K562 (cell line): ENCODE data around the gene RALGPS1. TPM values are rescaled to one million over a fixed set of nuclear protein-coding genes. Genes with fewer than 3 reads are reported as not detected.

Experiments used
- ATAC-seq: fragments of 200-7000 bp; cut with Tn5 transposase; 3 replicates; pipeline ENCODE4 v1.9.1; 2020; ENCODE audit warnings: moderate library complexity
- BruUV-seq: library from RNA; stranded (reverse); fragments of 400-500 nt; replicated peaks from 2 replicates; lab custom pipeline; 2021; lab: Mats Ljungman, UMichigan
- CTCF ChIA-PET: fragments of 300-600 bp; formaldehyde crosslinking; extraction: SDS; loops from one replicate; lab custom pipeline; 2021; ENCODE audit warnings: low intra/inter-chr PET ratio; lab: Yijun Ruan, JAX
- POLR2A ChIA-PET: fragments of 300-600, 350-650 bp; sonication (Branson Sonifier 250); formaldehyde crosslinking; extraction: SDS; loops from one replicate; lab custom pipeline; 2021; ENCODE audit warnings: antibody characterized with exemption, inconsistent platforms; lab: Yijun Ruan, JAX
- DNase-seq, 4 experiments: peaks; one replicate each; pipeline versions ENCODE4 v3.0.0 to v3.0.0-alpha.2; 2011 to 2018; ENCODE audit warnings: low spot score in 3 of 4, mixed read lengths in 3 of 4; ENCODE audit errors: extremely low read depth in 1 of 4
- FAIRE-seq: peaks from 2 replicates; lab custom pipeline; 2011; peaks lifted over from hg19 to GRCh38; lab: Jason Lieb, UNC
- H2AFZ ChIP-seq: 2 replicates; pipeline ENCODE4 v1.6.0; 2011; ENCODE audit warnings: low read depth, low read length, control low read depth, inconsistent platforms
- H3K27ac ChIP-seq: fragments of 200-600 bp; 3 replicates; pipeline ENCODE4 v1.8.0; 2011; ENCODE audit warnings: low read depth, mild to moderate bottlenecking, control low read depth, inconsistent platforms, low read length, moderate library complexity, mixed read lengths; ENCODE audit errors: extremely low read depth
- H3K27me3 ChIP-seq, 2 experiments: fragments of 300-600 bp in 1 of 2; 2 replicates in 1 of 2; 3 replicates in 1 of 2; pipeline versions ENCODE4 v1.6.0 to v1.8.0; 2011; ENCODE audit warnings: inconsistent platforms in 2 of 2, low read length in 2 of 2, mild to moderate bottlenecking in 1 of 2, mixed read lengths in 1 of 2, moderate library complexity in 1 of 2; ENCODE audit not compliant: control insufficient read depth in 2 of 2, insufficient read depth in 2 of 2
- H3K36me3 ChIP-seq: fragments of 300-600 bp; 3 replicates; pipeline ENCODE4 v1.8.0; 2011; ENCODE audit warnings: mild to moderate bottlenecking, low read length, inconsistent platforms; ENCODE audit not compliant: control insufficient read depth, insufficient read depth
- H3K4me1 ChIP-seq, 2 experiments: fragments of 200-600 bp in 1 of 2; replicated peaks in 1 of 2; 2 replicates in 1 of 2; 3 replicates in 1 of 2; pipeline versions ENCODE4 v1.5.1 to v1.8.0; 2011; ENCODE audit warnings: inconsistent platforms in 2 of 2, low read length in 2 of 2, mild to moderate bottlenecking in 1 of 2, mixed read lengths in 1 of 2, moderate library complexity in 1 of 2; ENCODE audit not compliant: control insufficient read depth in 2 of 2, insufficient read depth in 2 of 2
- H3K4me2 ChIP-seq: 2 replicates; pipeline ENCODE4 v1.6.1; 2011; ENCODE audit warnings: low read length, control low read depth, inconsistent platforms, mixed read lengths; ENCODE audit not compliant: insufficient read depth
- H3K4me3 ChIP-seq: fragments of 200-600 bp; sonication (generic), shearing (Covaris generic); 2 replicates; pipeline ENCODE4 v1.5.1; 2016; ENCODE audit warnings: control low read depth, inconsistent platforms
- H3K79me2 ChIP-seq: fragments of 200-600 bp; 3 replicates; pipeline ENCODE4 v1.8.0; 2011; ENCODE audit warnings: low read length, inconsistent platforms; ENCODE audit not compliant: control insufficient read depth, insufficient read depth
- H3K9ac ChIP-seq, 2 experiments: 2 replicates each; pipeline versions ENCODE4 v1.6.0 to v1.6.1; 2011; ENCODE audit warnings: low read depth in 2 of 2, low read length in 2 of 2, control low read depth in 1 of 2, inconsistent platforms in 1 of 2, mild to moderate bottlenecking in 1 of 2, mixed read lengths in 1 of 2; ENCODE audit not compliant: insufficient read depth in 1 of 2
- H3K9me1 ChIP-seq: one replicate; pipeline ENCODE4 v1.6.0; 2011; ENCODE audit warnings: inconsistent platforms, mild to moderate bottlenecking, low read length, moderate library complexity; ENCODE audit not compliant: control insufficient read depth, insufficient read depth
- H3K9me3 ChIP-seq: replicated peaks from 2 replicates; pipeline ENCODE4 v1.5.1; 2011; ENCODE audit warnings: low read depth, low read length, inconsistent platforms; ENCODE audit not compliant: control insufficient read depth, insufficient read depth
- H4K20me1 ChIP-seq: replicated peaks from 2 replicates; pipeline ENCODE4 v1.6.1; 2011; ENCODE audit warnings: low read length, inconsistent platforms, mixed read lengths; ENCODE audit not compliant: control insufficient read depth, insufficient read depth
- C11orf30 ChIP-seq: fragments of 450-650 bp; IDR thresholded peaks from 2 replicates; pipeline ENCODE4 v1.6.1; 2016; ENCODE audit warnings: low read depth, mild to moderate bottlenecking
- CEBPB ChIP-seq: fragments of 450-650 bp; IDR thresholded peaks from 2 replicates; pipeline ENCODE4 v1.6.1; 2016; ENCODE audit warnings: missing genetic modification characterization, missing compliant biosample characterization
- DPF2 ChIP-seq: fragments of 450-650 bp; IDR thresholded peaks from 2 replicates; pipeline ENCODE4 v1.6.1; 2016
- FOXA1 ChIP-seq: fragments of 450-650 bp; IDR thresholded peaks from 2 replicates; pipeline ENCODE4 v1.6.1; 2016; ENCODE audit warnings: mild to moderate bottlenecking, borderline replicate concordance
- GTF3C2 ChIP-seq: IDR thresholded peaks from 3 replicates; pipeline ENCODE4 v1.6.1; 2011; ENCODE audit warnings: borderline replicate concordance, mild to moderate bottlenecking, moderate library complexity; ENCODE audit not compliant: insufficient read length; ENCODE audit errors: extremely low read depth
- MAFG ChIP-seq: fragments of 450-650 bp; conservative IDR thresholded peaks from 2 replicates; pipeline ENCODE4 v1.6.1; 2016; ENCODE audit warnings: missing genetic modification characterization, missing compliant biosample characterization
- MAFK ChIP-seq: IDR thresholded peaks from 2 replicates; pipeline ENCODE4 v1.6.1; 2011; ENCODE audit warnings: low read length, improper control_type of control experiment
- MAZ ChIP-seq, 2 experiments: fragments of 450-650 bp in 1 of 2; sonication (generic) in 1 of 2; formaldehyde crosslinking; IDR thresholded peaks in 1 of 2; conservative IDR thresholded peaks in 1 of 2; 2 replicates each; pipeline versions ENCODE4 v1.4.0 to v1.5.0; 2020; ENCODE audit warnings: mild to moderate bottlenecking in 1 of 2, missing genetic modification reagents in 1 of 2
- POLR3G ChIP-seq: IDR thresholded peaks from 2 replicates; pipeline ENCODE4 v1.6.1; 2011; ENCODE audit not compliant: insufficient read length, insufficient replicate concordance; ENCODE audit errors: extremely low read depth
- XRCC3 ChIP-seq: fragments of 450-650 bp; IDR thresholded peaks from 2 replicates; pipeline ENCODE4 v1.6.1; 2017; ENCODE audit warnings: mild to moderate bottlenecking, moderate library complexity
- ZNF316 ChIP-seq: fragments of 450-650 bp; IDR thresholded peaks from 2 replicates; pipeline ENCODE4 v1.6.1; 2016
- WGBS: fragments of 100-300 bp; shearing (Covaris generic); methylation state at CpG from one replicate; pipeline ENCODE4 v1.1.6; 2016; ENCODE audit warnings: low coverage, mixed read lengths; ENCODE audit not compliant: insufficient coverage; ENCODE audit errors: missing lambda C conversion rate; 5-methylcytosine and 5-hydroxymethylcytosine counted together
- in situ Hi-C: fragments of 300-500 bp; cut with MboI; formaldehyde crosslinking; loops from 4 replicates; pipeline ENCODE4 v1.15.0; 2018; ENCODE audit warnings: inconsistent platforms, mixed read lengths
- intact Hi-C: fragments of 100-400 bp; cut with micrococcal nuclease; formaldehyde crosslinking; loops from 2 replicates; pipeline ENCODE4 v1.14.2; 2022
- polyA plus RNA-seq, 8 experiments: library from polyadenylated mRNA; depleted of rRNA in 4 of 8; stranded (reverse) in 5 of 8; unstranded in 3 of 8; fragments of >200 nt; fragmentation: Nextera tagmentation in 2 of 8; fragmentation: Illumina TruSeq in 1 of 8; extraction: Ambion mirVana in 2 of 8; extraction: Trizol in 1 of 8; gene quantifications; 2 replicates each; pipeline versions ENCODE4 v1.2.1 to v1.2.3, GENCODE V29; 2011 to 2014; ENCODE audit warnings: inconsistent platforms in 1 of 8, missing spikeins in 1 of 8
- total RNA-seq, 7 experiments: library from RNA; depleted of rRNA in 6 of 7; stranded (reverse); fragments of >200 nt in 6 of 7; fragmentation: Illumina TruSeq in 2 of 7; extraction: Trizol in 2 of 7; gene quantifications; 2 replicates each; pipeline versions ENCODE4 v1.2.1 to v1.2.3, GENCODE V29; 2011 to 2021; ENCODE audit warnings: low replicate concordance in 1 of 7

The RALGPS1 gene
- total and polyA plus RNA-seq, 9 of the 15 experiments (the other 6 are each of a cell fraction or from before 2014, with no cell fraction given) = 0.04 to 2.6 (median 1.5) TPM

GRCh38 chr9:127018935-127019334 lies 104.4 kb downstream of the RALGPS1 start:
- no peak for FAIRE-seq
- no TSS peak for BruUV-seq
- no peaks in the 10 kb centered on the region for H4K20me1 ChIP-seq

GRCh38 chr9:127020036-127020801 lies 105.6 kb downstream of the RALGPS1 start:
- CTCF ChIA-PET = no interaction called here
- no peak for DNase-seq
- Histone ChIP-seq H3K4me3 (no peak overlapping the region), H3K9ac (no peak overlapping the region), H3K36me3 (no peaks in the 10 kb centered on the region), H3K79me2 (no peaks in the 10 kb centered on the region), H3K4me1 (0 out of 5 replicates have a peak, but pooled peaks cover 0 to 2% of the 10 kb centered on the region in 2 experiments), H3K9me1 (no peaks in the 10 kb centered on the region), H4K20me1 (no peaks in the 10 kb centered on the region), H2AFZ (no peak overlapping the region), H3K27ac (no peak overlapping the region)
- no peak for ATAC-seq
- intact Hi-C loops = no loop called here
- BruUV-seq = no TSS peak
- peak; percentile 71 for TF ChIP-seq ZNF316
- peak; percentile 40; the same call in 1 of the 2 replicates for TF ChIP-seq MAFG
- TF ChIP-seq FOXA1 = no peak
- peak; percentile 38; the same call in 1 of the 2 replicates for TF ChIP-seq C11orf30
- TF ChIP-seq GTF3C2 = no peak
- no peak for TF ChIP-seq POLR3G
- TF ChIP-seq, all 486 proteins: peak for 3
- Histone ChIP-seq H3K27me3 (peaks cover 9 to 20% of the 10 kb centered on the region in 2 experiments), H3K4me2 (no peak overlapping the region), H3K9me3 (no peaks in the 10 kb centered on the region)
- WGBS = 20% methylated on average over 4 of the region's 4 CpGs
- in situ Hi-C loops = no loop called here
- POLR2A ChIA-PET = no interaction called here
- no peak for FAIRE-seq

More at GRCh38 chr9:127018935-127019334, 104.4 kb downstream of the RALGPS1 start:
- DNase-seq (no peak), ATAC-seq (no peak)
- ChIA-PET CTCF (no interaction called here), POLR2A (interaction anchor here (0.9 kb wide), 1 partner anchor 19 kb away, joined by 3 read pairs; no protein-coding TSS in a partner anchor)
- H3K27ac ChIP-seq = no peak overlapping the region
- no peak overlapping the region for H3K9ac ChIP-seq
- 0 out of 5 replicates have a peak, but pooled peaks cover 0 to 2% of the 10 kb centered on the region in 2 experiments for H3K4me1 ChIP-seq
- H3K36me3 ChIP-seq = no peaks in the 10 kb centered on the region
- H2AFZ ChIP-seq = no peak overlapping the region
- no peak for TF ChIP-seq XRCC3
- no peak for TF ChIP-seq MAZ (CRISPR knock-in tag; conservative IDR thresholded peaks at IDR 0.05 in 1 of 2, IDR thresholded peaks at IDR 0.05 in 1 of 2)
- TF ChIP-seq MAFK = no peak
- TF ChIP-seq DPF2 = no peak
- TF ChIP-seq CEBPB (tag) = 0 out of 2 replicates have a peak, but pooled peaks have one; percentile 6
- no peaks in the 10 kb centered on the region for H3K9me3 ChIP-seq
- no peak overlapping the region for H3K4me3 ChIP-seq
- H3K9me1 ChIP-seq = no peaks in the 10 kb centered on the region
- in situ Hi-C loops (no loop called here), intact Hi-C loops (no loop called here)
- H3K79me2 ChIP-seq = no peaks in the 10 kb centered on the region
- H3K4me2 ChIP-seq = no peak overlapping the region
- peaks cover 5 to 21% of the 10 kb centered on the region in 2 experiments for H3K27me3 ChIP-seq
- 15% methylated on average over 2 of the region's 2 CpGs for WGBS
